Astrocyte (in vitro differentiated cells and primary cell): ENCODE data around the gene C20orf96. TPM values are rescaled to one million over a fixed set of nuclear protein-coding genes. Genes with fewer than 3 reads are reported as not detected.

Experiments used
- DNase-seq: peaks from one replicate; pipeline ENCODE4 v3.0.0-alpha.2; 2010; ENCODE audit warnings: low read depth
- FAIRE-seq: peaks from 2 replicates; lab custom pipeline; 2011; peaks lifted over from hg19 to GRCh38; lab: Jason Lieb, UNC
- H2AFZ ChIP-seq: 2 replicates; pipeline ENCODE4 v1.6.0; 2012; ENCODE audit warnings: low read depth, low read length, inconsistent platforms
- H3K27ac ChIP-seq: 2 replicates; pipeline ENCODE4 v1.5.1; 2011; ENCODE audit warnings: low read depth, low read length, inconsistent platforms
- H3K27me3 ChIP-seq: 2 replicates; pipeline ENCODE4 v1.6.0; 2011; ENCODE audit warnings: low read length, inconsistent platforms; ENCODE audit not compliant: insufficient read depth
- H3K36me3 ChIP-seq: 2 replicates; pipeline ENCODE4 v1.5.1; 2011; ENCODE audit warnings: low read length, inconsistent platforms; ENCODE audit not compliant: insufficient read depth
- H3K4me1 ChIP-seq: 2 replicates; pipeline ENCODE4 v1.5.1; 2011; ENCODE audit warnings: low read length, inconsistent platforms; ENCODE audit not compliant: insufficient read depth
- H3K4me2 ChIP-seq: 2 replicates; pipeline ENCODE4 v1.6.0; 2012; ENCODE audit warnings: low read length, inconsistent platforms
- H3K4me3 ChIP-seq: 2 replicates; pipeline ENCODE4 v1.5.1; 2011; ENCODE audit warnings: low read depth, mild to moderate bottlenecking, low read length, inconsistent platforms; ENCODE audit not compliant: insufficient read depth
- H3K79me2 ChIP-seq: 2 replicates; pipeline ENCODE4 v1.6.0; 2012; ENCODE audit warnings: mild to moderate bottlenecking, low read length, inconsistent platforms; ENCODE audit not compliant: insufficient read depth
- H3K9ac ChIP-seq: 2 replicates; pipeline ENCODE4 v1.6.0; 2012; ENCODE audit warnings: mild to moderate bottlenecking, low read length, inconsistent platforms
- H3K9me3 ChIP-seq: 2 replicates; pipeline ENCODE4 v1.5.1; 2012; ENCODE audit warnings: low read depth, mild to moderate bottlenecking, low read length, inconsistent platforms; ENCODE audit not compliant: insufficient read depth
- H4K20me1 ChIP-seq: 2 replicates; pipeline ENCODE4 v1.6.0; 2012; ENCODE audit warnings: low read length, inconsistent platforms; ENCODE audit not compliant: insufficient read depth
- H3K27ac Mint-ChIP-seq: one replicate; pipeline ENCODE4 v1.8.0; 2021; ENCODE audit warnings: mild to moderate bottlenecking, mixed read lengths; ENCODE audit not compliant: unreplicated experiment
- H3K27me3 Mint-ChIP-seq: one replicate; pipeline ENCODE4 v1.8.0; 2021; ENCODE audit warnings: low read depth, mixed read lengths; ENCODE audit not compliant: unreplicated experiment
- H3K36me3 Mint-ChIP-seq: one replicate; pipeline ENCODE4 v1.8.0; 2021; ENCODE audit warnings: low read depth, mixed read lengths; ENCODE audit not compliant: unreplicated experiment
- H3K4me1 Mint-ChIP-seq: one replicate; pipeline ENCODE4 v1.8.0; 2021; ENCODE audit warnings: low read depth, mixed read lengths; ENCODE audit not compliant: unreplicated experiment
- H3K4me3 Mint-ChIP-seq: one replicate; pipeline ENCODE4 v1.8.0; 2021; ENCODE audit warnings: mild to moderate bottlenecking, moderate library complexity, mixed read lengths; ENCODE audit not compliant: unreplicated experiment
- H3K9me3 Mint-ChIP-seq: one replicate; pipeline ENCODE4 v1.8.0; 2021; ENCODE audit warnings: mild to moderate bottlenecking, mixed read lengths; ENCODE audit not compliant: unreplicated experiment
- CTCF ChIP-seq: IDR thresholded peaks from 2 replicates; pipeline ENCODE4 v1.5.1; 2011; ENCODE audit warnings: low read depth, mild to moderate bottlenecking, inconsistent platforms, low read length, moderate library complexity; ENCODE audit not compliant: insufficient read depth
- EZH2 ChIP-seq: IDR thresholded peaks from 2 replicates; pipeline ENCODE4 v1.6.1; 2012; ENCODE audit warnings: mild to moderate bottlenecking, low read length, inconsistent platforms; ENCODE audit not compliant: insufficient read depth
- total RNA-seq: library from RNA; stranded (reverse); gene quantifications from 2 replicates; pipeline ENCODE4 v1.2.1, GENCODE V29; 2021

Gene C20orf96
- total RNA-seq, 1 donor from 2014 or later: 10.7 TPM

GRCh38 chr20:324177-325044, 33.9 kb upstream of the C20orf96 start:
- Histone ChIP-seq H3K27ac (peak overlapping the region; percentile 60), H3K36me3 (no peaks in the 10 kb centered on the region), H3K9me3 (no peaks in the 10 kb centered on the region), H4K20me1 (peaks cover 20% of the 10 kb centered on the region), H3K27me3 (no peaks in the 10 kb centered on the region), H2AFZ (peak overlapping the region; percentile 87), H3K4me1 (peaks cover 30% of the 10 kb centered on the region), H3K4me2 (peak overlapping the region; percentile 99), H3K4me3 (peak overlapping the region; percentile 76), H3K9ac (peak overlapping the region; percentile 75), H3K79me2 (peaks cover 18% of the 10 kb centered on the region)
- DNase-seq (peak; percentile 56), FAIRE-seq (no peak)
- Mint-ChIP-seq H3K27me3 (peaks cover 3% of the 10 kb centered on the region), H3K27ac (peak overlapping the region; percentile 87), H3K4me1 (peaks cover 14% of the 10 kb centered on the region), H3K4me3 (peak overlapping the region; percentile 90), H3K9me3 (peaks cover 3% of the 10 kb centered on the region), H3K36me3 (peaks cover 8% of the 10 kb centered on the region)
- TF ChIP-seq EZH2 (no peak), CTCF (peak; percentile 3)

- TF ChIP-seq CTCF: no peak
- H3K36me3 Mint-ChIP-seq: peaks cover 11% of the 10 kb centered on the region
- no peaks in the 10 kb centered on the region for H3K27me3 ChIP-seq
- no peaks in the 10 kb centered on the region for H3K9me3 ChIP-seq
- peaks cover 4% of the 10 kb centered on the region for H3K4me1 ChIP-seq
- no peaks in the 10 kb centered on the region for H3K27me3 Mint-ChIP-seq
- H3K36me3 ChIP-seq: no peaks in the 10 kb centered on the region
- no peak overlapping the region for H3K4me2 ChIP-seq
- H3K79me2 ChIP-seq: no peaks in the 10 kb centered on the region
- H4K20me1 ChIP-seq: no peaks in the 10 kb centered on the region
- no peak overlapping the region for H3K27ac ChIP-seq
- H3K4me3 ChIP-seq: no peak overlapping the region
- FAIRE-seq: peak; percentile 29
- no peak overlapping the region for H3K27ac Mint-ChIP-seq
- peak; percentile 51 for DNase-seq
- no peak overlapping the region for H2AFZ ChIP-seq
- no peak overlapping the region for H3K9ac ChIP-seq
- peaks cover 3% of the 10 kb centered on the region for H3K9me3 Mint-ChIP-seq
- no peak overlapping the region for H3K4me3 Mint-ChIP-seq
- no peaks in the 10 kb centered on the region for H3K4me1 Mint-ChIP-seq
Observed at GRCh38 chr20:316316-317068, 25.9 kb upstream of the C20orf96 start.
